NCI-H2107 treated with DMSO at 0.1 percent for 48 hours (cell line): ENCODE data around the gene EFNB2.

Source experiments
- DNase-seq: peaks from one replicate; lab custom pipeline; 2025; ENCODE audit not compliant: unreplicated experiment; lab: John Stamatoyannopoulos, UW

EFNB2 gene

DNA sequence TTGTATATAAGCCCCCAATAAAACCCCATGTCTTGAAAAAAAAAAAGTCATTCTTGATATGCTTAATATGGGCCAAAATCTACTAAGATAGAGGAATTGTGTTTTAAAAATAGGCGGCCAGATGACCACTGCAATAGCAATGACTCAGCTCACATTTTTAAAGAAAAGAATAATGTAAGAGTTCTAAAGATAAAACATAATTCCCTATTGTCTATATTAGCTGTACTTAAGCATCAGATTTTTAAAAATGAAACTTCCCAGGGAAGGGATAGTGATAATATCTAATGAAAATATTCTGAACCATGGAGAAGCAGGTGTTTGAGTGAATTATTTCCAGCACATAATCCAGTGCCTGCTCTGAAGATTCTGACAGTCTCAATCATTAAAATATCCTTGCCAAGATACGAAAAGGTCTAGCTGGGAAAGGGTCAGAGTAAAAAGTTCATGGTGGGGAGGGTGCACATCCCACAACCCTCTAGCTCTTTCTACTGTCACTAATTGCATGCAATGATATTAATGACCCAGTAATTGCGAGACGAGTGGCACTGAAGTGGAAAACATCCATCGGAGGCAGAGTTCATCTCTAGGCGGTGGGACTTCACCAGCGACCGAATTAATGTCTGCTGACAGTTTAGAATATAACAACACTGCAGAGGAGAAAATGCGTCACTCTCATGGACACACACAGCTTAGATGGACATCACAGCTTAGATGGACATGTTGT, 31.6 kb downstream of the EFNB2 start:
- no peak for DNase-seq

DNA sequence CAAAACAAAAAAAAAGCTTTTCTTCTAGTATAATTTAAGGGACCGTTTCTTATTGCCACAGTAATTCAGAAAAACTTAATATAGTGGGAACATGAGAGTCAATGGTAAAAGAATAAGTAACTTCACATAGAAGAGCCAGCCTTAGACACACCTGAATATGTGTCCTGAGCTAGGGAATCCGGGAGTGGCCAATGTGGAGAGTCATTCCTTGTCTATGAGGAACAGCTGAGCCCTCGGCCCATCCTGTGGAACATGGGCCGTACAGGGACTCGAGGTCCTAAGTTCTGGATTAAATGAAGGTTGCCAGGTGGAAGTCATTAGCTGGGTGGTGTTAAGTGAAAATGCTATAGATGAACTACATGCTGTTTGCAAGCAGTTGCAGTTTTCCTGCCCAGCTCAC, 32.2 kb downstream of the EFNB2 start:
- no peak for DNase-seq

DNA sequence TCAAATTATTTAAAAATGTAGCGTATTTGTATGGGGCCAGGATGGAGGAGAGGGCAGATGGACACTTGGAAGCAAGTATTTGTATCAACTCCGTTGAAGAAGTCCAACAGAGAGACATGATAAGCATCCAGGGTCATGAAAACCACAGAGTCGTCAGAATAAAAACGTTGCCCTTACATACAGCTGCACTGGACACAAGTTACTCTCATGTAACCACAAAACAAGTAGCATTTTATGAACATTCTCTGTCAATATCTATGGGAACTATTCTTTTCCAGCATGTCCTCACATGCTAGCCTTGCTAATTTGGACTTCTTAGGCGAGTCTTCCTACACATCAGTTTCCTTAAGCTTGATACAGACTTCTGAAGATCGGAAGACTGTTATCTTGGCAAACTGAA, 35.0 kb downstream of the EFNB2 start:
- no peak for DNase-seq

DNA sequence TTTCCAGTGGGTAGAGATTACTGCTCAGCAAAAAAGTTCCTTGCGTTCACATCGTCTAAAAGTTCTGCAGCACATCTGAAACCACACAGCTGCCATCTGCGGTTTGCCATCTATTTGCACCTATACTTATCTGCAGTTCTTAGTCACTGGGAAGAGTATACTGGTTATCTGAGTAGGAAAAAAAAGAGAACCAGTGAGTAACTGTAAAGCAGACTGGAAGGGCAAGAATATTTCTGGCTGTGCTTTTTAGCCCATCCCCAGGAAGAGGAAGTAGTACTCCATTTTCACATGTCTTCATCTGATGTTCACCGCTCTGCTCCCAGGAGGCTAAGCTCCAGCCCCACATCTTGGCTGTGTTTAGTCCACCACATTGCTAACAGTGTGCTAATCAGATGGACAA, 35.6 kb downstream of the EFNB2 start:
- DNase-seq = no peak

DNA sequence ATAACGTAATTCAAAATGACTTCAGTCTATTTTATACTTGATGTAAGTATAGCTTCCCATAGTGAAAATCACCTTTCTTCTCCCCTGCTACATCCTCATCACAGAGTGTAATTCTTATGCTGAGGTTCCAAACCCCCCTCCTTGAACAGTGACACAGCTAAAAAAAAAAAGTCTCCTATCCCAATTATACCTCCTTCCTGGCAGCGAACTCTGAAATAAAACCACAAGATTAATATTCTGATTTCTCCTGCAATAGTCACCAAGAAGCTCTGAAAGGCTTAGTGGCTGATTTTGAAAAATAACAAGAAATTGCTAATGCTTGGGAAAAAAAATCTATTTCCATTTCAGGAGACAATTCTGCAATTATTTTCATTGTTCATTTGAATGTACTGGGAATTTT, 36.3 kb downstream of the EFNB2 start:
- no peak for DNase-seq

DNA sequence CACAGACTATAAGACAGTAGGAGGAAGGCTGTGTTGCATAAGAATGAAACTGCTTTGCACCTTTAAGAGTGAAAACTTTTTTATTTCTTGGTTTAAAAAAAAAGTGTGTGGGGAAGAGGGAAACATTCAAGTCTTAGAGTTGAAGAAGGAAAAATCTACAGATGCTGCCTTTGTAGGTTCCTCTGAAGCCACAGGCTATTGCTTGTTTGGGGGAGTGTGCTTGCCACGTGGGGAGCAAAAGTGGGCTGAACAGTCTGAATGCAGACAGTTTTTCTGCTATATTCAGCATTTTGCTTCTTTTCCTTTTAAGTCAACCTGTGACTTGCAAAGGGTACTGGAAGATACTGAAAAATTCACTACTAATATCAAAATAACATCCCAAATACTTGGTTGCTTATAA, 36.9 kb downstream of the EFNB2 start:
- no peak for DNase-seq

DNA sequence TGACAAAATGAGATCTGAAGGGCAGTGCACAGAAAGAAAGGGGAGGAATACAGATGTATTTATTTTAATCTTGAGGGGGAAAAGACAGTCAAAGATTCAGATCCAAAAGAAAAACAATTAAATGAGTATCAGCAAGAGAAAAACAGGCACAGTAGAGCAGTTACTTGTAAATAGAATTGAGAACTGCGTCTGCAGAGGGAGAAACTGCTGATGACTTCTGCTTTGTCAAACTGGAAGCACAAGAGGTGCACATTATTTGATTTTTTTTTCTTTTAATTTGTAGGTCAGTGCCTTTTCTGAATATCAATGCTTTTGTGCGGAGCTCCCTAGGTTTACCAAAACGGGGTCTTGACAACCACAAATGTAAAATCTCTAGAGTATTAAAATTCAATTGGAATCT, 37.3 kb downstream of the EFNB2 start:
- no peak for DNase-seq

DNA sequence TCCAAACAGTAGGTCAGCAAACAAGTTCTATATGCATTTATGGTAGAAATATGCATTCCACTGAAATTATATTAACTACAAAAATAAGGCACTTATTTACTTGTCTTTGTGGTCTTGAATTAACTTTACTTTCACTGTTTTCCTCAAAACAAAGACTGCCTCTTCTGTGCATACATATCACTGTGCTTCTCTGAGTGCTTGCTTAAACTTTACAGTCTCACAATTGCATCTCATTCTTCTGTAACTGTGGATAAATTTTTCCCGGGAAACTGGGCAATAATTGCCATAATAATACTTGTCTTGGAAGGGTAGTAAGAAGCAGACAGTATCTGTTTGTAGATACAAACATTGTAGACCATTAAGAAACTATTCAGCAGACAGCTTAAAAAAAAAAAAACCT, 38.4 kb downstream of the EFNB2 start:
- no peak for DNase-seq

DNA sequence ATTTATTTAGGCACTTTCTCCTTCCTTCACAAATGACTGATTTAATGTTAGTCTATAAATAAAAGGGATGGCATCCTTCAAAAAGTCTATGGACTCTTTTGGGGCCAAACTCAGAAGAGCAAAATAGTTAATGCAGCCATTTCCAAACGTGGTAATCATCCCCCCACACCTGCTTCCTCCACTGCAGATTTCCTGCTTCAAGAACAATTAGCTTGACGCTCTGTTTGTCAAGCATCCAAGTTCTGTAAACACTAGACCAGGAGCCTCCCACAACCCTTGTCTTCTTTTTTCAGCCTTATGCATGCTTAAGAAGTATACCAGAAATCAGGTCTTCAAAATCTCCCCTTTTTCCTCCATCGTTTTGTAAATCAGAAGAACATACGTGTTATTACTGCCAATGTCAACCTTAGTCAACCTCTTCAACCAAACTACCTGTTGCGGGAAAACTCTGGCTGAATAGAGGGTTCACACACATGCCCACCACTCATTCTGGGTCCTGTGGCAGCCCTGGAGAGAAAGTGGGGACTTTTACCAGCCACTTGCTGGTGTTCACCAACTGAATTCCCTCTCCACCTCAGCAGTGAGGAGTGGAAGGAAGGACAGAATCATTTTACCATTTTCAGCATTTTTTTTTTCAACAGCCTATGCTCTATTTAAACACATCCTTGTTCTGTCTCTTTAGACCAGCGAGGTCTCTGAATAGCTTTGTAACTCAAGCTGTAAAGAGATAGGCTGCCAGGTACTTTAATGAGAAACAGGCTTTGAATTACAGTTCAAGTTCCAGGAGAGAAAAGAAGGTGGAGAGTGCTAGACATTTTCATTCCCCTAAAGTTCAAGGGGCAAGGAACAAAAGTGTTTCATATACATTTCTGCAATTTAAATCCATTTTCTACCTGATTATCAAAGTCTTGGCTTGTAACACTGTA, 39.1 kb downstream of the EFNB2 start:
- peak; percentile 24 for DNase-seq

DNA sequence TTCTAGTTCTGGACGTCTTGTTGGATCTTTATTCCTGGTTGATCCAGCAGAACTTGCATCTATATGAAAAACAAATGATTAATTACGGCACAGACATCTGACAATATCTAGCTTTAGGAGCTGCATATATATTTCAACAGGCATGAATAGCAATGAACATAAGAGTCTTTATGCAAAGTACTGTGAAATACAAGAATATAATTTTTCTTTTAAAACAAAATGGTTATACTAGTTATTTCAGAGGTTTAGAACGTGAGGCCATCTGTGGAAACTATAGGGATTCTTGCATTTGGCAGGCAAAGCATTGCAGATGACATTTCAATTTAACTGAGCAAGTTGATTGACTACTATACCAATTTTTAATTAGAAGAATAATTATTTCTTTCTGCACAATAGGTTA, 40.5 kb downstream of the EFNB2 start:
- no peak for DNase-seq

DNA sequence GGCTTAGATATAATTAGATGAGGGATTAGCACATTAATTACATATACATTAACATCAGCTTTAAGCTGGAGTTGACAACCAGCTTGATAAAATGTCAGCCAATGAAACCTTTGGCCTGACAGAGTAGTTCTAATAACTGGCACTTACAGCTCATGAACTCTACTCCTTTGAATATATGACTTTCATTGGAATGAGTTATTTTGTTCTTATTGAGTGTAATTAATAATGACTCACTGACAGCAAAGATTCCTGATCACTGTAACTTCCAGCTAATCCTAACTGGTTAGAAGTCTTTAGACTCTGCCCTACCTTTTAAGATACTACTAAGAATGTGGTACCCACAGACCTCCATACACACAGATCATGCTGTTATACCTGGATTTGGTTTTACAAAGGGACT, 41.0 kb downstream of the EFNB2 start:
- DNase-seq = no peak

DNA sequence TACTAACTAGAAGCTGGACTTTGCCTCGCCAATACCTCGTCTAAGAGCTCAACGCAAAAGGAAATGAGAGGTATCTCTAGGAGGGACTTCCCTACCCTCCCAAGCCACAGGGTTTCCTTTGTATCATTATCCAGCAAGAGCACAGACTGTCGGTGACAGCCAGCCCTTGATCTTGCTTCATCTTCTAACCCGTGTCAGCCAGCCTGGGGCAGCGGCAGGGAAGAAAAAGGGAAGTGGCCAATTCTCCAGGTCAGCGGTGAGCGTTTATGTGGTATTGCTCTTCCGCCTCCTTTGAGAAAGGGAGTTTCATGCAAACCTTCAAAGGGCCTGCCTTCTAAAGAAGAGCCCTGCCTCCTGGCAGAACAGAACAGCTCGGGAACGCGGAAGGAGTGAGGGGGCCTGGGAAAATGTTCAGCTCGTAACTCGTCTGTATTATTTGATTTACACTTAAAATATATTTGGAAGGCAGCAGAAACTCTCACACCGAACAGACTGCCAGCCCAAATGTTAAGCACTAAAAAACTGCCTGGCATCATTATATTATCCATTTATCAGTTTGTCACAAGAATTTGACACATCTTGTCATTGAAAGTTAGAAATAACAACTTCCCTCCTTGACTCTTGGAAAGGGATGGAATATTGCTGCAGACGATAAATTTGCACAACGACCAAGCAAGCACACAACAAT, 41.8 kb downstream of the EFNB2 start:
- no peak for DNase-seq

DNA sequence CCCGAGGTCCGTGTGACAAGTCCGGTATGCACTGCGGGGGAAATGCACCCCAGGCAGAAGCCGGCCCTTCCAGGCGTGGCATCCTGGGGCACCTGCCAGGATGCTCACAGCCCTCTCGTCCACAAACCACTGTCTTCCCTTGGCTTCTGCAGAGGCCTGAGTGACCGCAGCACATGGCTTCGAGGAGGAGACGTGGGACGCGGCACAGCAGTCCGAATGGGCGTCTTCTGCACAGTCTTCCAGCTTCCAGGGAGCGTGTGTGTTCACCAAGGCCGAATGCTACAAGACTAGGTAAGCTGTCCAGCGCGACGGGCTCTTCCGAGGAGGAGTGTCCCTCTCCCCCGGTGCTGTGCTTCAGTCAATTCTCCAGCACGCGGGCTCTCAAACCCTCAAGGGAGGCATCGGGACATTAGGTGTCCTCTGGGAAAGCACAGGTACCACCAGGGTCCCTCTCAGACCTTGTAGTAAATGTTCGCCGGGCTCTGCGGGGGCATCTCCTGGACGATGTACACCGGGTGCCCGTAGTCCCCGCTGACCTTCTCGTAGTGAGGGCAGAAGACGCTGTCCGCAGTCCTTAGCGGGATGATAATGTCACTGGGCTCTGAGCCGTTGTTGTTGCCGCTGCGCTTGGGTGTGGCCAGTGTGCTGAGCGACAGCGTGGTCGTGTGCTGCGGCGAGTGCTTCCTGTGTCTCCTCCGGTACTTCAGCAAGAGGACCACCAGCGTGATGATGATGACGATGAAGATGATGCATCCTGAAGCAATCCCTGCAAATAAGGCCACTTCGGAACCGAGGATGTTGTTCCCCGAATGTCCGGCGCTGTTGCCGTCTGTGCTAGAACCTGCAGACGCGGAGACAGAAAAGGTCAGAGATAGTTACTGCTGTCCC, 42.6 kb downstream of the EFNB2 start:
- no peak for DNase-seq

DNA sequence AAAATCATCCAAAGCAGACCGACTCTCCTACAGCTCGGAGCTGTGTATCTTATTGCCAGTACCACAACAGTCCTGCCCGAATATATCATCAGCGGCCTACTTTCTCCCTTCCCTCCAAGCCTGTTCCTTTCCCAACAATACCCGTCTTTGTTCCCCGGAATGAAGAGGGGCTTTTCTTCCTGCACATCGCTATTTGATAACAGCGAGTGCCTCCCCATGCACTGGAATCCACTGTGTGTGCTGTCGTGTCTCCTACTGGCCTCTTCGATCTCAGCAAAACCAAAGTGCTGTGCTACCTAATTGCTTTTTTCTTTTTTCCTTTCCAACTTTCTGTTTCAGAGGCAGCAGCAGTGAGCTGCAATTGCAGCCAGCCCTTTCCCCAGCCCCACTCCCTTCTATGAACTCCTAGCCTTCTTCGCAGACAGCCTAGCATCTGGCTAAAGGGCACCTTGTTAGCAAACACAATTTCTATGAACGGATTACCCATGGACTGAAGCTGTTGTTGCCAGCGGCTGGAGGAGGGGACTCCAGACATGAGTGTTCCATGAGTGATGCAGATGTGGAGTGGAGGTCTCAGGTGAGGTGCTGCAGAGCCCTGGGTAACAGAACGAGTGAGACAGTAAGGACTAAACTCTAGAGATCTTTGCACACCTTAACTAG, 43.4 kb downstream of the EFNB2 start:
- no peak for DNase-seq

DNA sequence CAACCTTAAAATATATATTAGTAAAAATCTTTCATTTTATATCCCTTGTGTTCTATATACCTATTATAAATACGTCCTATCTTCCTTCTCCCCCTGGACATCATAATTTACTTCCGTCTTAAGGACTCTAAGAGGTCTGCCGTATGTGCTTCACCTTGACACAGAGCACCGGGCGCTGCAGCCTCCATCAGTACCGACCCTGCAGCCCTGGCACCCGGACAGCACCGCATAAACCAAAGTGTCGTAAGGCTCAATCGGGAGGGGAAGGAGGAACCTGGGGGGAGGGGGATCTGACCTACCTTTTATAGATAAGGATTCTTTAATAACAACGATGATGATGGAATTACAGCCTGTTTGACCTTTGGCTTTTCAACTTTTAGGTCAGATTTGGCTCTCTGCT, 44.0 kb downstream of the EFNB2 start:
- DNase-seq = no peak

DNA sequence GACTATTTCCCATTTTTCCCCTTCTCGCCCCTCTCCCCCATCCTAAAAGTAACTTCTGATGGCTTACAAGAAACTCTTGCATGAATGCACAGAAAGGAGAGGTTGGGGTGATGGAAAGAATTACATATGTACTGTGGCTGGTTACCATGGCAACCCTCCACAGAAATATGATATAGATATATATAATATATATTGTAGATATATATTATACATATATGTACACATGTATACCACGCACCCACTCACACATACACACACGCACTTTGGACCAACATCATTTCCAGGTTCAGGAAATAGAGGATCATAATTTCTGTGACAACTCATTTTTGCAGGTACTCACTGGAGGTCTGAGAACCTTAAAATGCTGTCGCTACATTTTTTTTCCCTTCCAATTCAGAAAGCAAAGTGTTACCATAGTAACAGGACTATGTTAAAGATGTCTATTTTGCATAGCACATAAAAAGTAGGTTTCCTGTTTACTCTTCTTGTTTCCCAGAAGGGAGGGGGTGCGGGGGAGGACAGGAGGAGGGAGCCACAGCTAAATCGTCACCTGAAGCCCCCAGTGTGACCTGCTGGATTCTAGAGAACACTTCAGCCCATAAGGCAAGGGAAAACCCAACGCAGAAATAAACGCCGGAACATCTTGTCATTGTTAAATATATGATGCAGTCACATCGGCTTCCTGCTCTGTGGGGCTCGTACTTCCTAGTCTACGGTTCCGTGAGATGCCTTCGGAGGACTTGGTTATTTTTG, 44.7 kb downstream of the EFNB2 start:
- no peak for DNase-seq

DNA sequence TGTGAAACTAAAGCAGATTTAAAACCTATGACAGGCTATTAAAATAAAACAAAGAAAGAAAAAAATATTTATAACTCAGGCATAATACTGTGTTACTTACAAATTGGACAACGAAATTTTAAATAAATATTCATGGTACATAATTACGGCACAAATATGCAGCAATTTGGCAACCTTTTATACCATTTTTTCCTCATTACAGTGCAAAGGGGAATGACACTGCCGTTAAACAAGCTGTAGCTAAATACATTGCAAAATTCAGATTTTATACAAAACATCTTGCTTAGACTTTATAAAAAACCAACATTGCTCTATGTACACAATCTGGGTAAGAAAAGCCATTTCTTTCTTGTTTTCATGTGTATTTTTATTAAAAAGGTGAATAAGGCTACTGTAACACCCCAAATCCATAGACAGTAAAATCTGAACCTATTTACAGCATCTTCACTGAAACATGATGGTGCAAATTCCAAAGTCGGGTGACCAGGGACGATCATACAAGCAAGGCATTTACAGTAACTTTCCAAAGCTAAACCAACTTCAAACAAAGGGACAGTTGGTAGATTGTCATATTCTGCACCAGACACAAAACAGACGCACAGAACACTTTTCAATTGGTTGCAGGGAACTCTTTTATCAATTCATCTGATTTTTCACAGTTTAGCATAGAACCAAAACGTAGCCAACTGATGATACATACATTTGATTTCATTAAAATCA, 45.5 kb downstream of the EFNB2 start:
- no peak for DNase-seq

DNA sequence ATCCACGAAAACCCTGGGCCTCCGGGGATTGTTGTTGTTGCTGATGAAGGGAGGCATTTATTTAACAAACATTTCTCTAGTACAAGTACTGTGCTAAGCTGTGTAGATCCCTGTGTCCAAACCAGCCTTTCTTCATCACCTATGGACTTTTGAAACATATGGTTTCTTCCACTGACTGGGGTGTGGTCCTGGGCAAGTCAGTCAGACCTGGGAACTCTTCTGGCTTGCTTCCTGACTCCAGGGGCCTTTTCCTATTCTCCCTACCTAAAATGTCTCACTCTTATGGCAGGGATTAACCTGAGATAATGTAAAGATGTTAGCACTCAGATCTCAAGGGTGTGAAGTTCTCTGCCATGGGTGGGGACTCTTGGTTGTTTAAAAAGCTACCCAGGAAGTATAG, 46.8 kb downstream of the EFNB2 start:
- DNase-seq = no peak

DNA sequence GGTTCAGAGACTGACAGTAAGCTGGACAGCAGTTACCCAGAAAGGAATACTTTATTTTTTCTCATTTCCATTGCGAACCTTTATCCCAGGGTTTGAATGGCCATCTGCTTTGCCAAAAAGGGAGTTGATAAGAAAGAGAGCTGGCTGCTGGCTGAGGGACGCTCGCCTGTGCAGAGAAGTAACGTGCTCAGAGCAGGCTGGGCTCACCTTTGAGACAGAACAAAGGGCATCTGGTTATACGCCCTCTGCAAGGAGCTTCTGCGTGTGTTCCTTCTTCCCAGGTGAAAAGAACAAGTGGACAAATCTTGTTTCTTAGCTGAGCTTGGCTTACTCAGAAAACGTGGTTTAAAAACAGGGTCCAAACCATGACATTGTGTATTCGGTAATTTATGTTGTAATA, 47.4 kb downstream of the EFNB2 start:
- no peak for DNase-seq
